ENCODE results near the gene HES6.

Gene HES6

GRCh38 chr2:238236571-238236970 is 3.3 kb downstream of the HES6 start:
- ChIA-PET CTCF (interaction anchor here (0.9 to 3.0 kb wide), 5 partner anchors 11 to 35 kb away, joined by 3 to 10 read pairs (median 4); no protein-coding TSS in a partner anchor), POLR2A (no interaction called here)
- DNase-seq (ENCODE audit: extremely low spot score): no peak
- TF ChIP-seq, protein P1, sequence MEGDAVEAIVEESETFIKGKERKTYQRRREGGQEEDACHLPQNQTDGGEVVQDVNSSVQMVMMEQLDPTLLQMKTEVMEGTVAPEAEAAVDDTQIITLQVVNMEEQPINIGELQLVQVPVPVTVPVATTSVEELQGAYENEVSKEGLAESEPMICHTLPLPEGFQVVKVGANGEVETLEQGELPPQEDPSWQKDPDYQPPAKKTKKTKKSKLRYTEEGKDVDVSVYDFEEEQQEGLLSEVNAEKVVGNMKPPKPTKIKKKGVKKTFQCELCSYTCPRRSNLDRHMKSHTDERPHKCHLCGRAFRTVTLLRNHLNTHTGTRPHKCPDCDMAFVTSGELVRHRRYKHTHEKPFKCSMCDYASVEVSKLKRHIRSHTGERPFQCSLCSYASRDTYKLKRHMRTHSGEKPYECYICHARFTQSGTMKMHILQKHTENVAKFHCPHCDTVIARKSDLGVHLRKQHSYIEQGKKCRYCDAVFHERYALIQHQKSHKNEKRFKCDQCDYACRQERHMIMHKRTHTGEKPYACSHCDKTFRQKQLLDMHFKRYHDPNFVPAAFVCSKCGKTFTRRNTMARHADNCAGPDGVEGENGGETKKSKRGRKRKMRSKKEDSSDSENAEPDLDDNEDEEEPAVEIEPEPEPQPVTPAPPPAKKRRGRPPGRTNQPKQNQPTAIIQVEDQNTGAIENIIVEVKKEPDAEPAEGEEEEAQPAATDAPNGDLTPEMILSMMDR (IDR thresholded peaks at IDR 0.05; ENCODE audit: control extremely low read depth, extremely low read depth, low read depth, missing control alignments): no peak

DNA sequence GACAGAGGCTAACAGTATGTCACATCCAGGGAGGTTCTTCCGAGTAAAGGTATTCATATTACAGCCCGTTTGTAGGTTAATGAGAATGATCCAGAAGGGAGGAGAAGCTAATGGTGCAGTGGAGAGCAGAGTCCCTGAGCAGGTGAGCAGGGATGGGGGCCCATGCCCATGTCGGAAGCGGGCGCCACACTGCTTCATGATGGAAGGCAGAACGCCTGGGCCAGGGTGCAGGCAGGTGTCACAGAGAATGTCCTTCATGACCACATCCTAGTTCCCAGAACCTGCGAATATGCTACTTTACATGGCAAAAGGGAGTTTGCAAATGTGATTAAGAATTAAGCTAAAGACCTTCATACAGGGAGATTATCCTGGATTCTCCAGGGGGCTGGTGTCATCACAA is 4.0 kb downstream of the HES6 start:
- POLR2A ChIA-PET: no interaction called here
- CTCF ChIA-PET: interaction anchor here (1.1 to 3.0 kb wide), 2 partner anchors 15 to 27 kb away, joined by 3 to 10 read pairs; no protein-coding TSS in a partner anchor
- TF ChIP-seq, protein P1 (IDR thresholded peaks at IDR 0.05; ENCODE audit: control extremely low read depth, extremely low read depth, low read depth, missing control alignments): no peak
- DNase-seq (ENCODE audit: extremely low spot score): no peak

DNA sequence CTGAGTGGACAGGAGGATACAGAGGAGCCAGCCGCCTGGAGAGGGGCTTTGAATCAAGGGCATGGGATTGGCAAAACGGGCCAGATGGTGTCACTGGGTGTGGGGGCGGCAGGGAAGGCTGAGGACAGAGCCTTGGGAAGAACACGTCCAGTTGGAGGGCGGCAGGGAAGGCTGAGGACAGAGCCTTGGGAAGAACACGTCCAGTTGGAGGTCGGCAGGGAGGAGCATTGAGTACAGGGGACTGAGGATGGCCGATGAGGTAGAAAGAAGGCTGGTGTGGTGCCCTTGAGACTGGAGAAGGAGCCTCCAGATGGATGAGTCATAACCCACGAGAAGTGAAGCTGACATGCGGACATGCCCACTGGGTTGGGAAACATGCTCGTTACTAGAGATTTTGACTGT is 4.5 kb downstream of the HES6 start:
- TF ChIP-seq, protein P1 (IDR thresholded peaks at IDR 0.05; ENCODE audit: control extremely low read depth, extremely low read depth, low read depth, missing control alignments): no peak
- ChIA-PET CTCF (interaction anchor here (1.1 kb wide), 1 partner anchor 15 kb away, joined by 3 read pairs; no protein-coding TSS in a partner anchor), POLR2A (no interaction called here)
- no peak for DNase-seq (ENCODE audit: extremely low spot score)

GRCh38 chr2:238233625-238234024 is 6.2 kb downstream of the HES6 start:
- no peak for DNase-seq (ENCODE audit: extremely low spot score)
- TF ChIP-seq, protein P1 (IDR thresholded peaks at IDR 0.05; ENCODE audit: control extremely low read depth, extremely low read depth, low read depth, missing control alignments): no peak
- CTCF ChIA-PET: no interaction called here
- POLR2A ChIA-PET: no interaction called here

GRCh38 chr2:238231809-238232208 is 8.0 kb downstream of the HES6 start:
- DNase-seq (ENCODE audit: extremely low spot score): no peak
- ChIA-PET POLR2A (no interaction called here), CTCF (interaction anchor here (1.0 to 2.6 kb wide), 4 partner anchors 10 to 33 kb away, joined by 3 to 10 read pairs (median 3); no protein-coding TSS in a partner anchor)
- TF ChIP-seq, protein P1 (IDR thresholded peaks at IDR 0.05; ENCODE audit: control extremely low read depth, extremely low read depth, low read depth, missing control alignments): no peak

- ChIA-PET POLR2A (no interaction called here), CTCF (interaction anchor here (1.0 to 2.6 kb wide), 4 partner anchors 9 to 33 kb away, joined by 3 to 10 read pairs (median 3); no protein-coding TSS in a partner anchor)
- DNase-seq (ENCODE audit: extremely low spot score): peak; percentile 85
- TF ChIP-seq, protein P1 (IDR thresholded peaks at IDR 0.05; ENCODE audit: control extremely low read depth, extremely low read depth, low read depth, missing control alignments): no peak
Measured at GRCh38 chr2:238231251-238231793, 8.5 kb downstream of the HES6 start.

Measured in GM10248 (cell line).